Mammary epithelial cell (primary cell): ENCODE data around the gene ADAM23.

Experiments
- CTCF ChIP-seq, 2 donors: IDR thresholded peaks in 1 of 2; conservative IDR thresholded peaks in 1 of 2; 2 replicates each; pipeline ENCODE4 v1.5.1; 2011 to 2012; ENCODE audit warnings: inconsistent platforms in 2 of 2, low read length in 2 of 2, mild to moderate bottlenecking in 2 of 2, control low read depth in 1 of 2, low read depth in 1 of 2; ENCODE audit not compliant: insufficient read depth in 1 of 2; ENCODE audit errors: extremely low read depth in 1 of 2
- EZH2 ChIP-seq: IDR thresholded peaks from 2 replicates; pipeline ENCODE4 v1.6.1; 2012; ENCODE audit warnings: low read length, inconsistent platforms, borderline replicate concordance

GRCh38 chr2:206480620-206481019, 37.3 kb downstream of the ADAM23 start:
- TF ChIP-seq CTCF (conservative IDR thresholded peaks at IDR 0.05 in 1 of 2, IDR thresholded peaks at IDR 0.05 in 1 of 2; ENCODE audit: extremely low read depth in 1 of 2, insufficient read depth in 1 of 2, low read depth in 1 of 2, low read length in 2 of 2) = no peak
- no peak for TF ChIP-seq EZH2
